Stimulated activated CD4-positive, alpha-beta T cell treated with anti-CD3 and anti-CD28 coated beads, Interleukin-1b, Interleukin-23, amount 100 ng/mL, for 4 hours (primary cell): ENCODE measurements around the gene CC2D2A.

Source experiments
- DNase-seq, 2 donors: peaks; one replicate each; pipeline ENCODE4 v3.0.0-alpha.2; 2020; ENCODE audit warnings: low read depth in 2 of 2

Gene CC2D2A

DNA sequence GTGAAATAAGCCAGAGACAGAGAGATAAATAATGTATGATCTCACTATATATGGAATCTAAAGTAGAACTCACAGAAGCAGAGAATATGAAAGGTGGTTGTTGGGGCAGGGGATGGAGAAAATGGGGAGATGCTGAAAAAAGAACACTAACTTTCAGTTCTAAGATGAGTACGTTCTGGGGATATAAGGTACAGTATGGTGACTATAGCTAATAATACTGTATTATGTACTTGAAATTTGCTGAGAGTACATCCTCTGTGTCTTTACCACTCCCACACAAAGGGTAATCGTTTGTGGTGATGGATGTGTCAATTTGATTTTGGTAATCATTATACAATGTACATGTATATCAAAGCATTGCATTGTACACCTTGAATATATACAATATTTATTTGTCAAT is 178.9 kb downstream of the CC2D2A start:
- DNase-seq: no peak

DNA sequence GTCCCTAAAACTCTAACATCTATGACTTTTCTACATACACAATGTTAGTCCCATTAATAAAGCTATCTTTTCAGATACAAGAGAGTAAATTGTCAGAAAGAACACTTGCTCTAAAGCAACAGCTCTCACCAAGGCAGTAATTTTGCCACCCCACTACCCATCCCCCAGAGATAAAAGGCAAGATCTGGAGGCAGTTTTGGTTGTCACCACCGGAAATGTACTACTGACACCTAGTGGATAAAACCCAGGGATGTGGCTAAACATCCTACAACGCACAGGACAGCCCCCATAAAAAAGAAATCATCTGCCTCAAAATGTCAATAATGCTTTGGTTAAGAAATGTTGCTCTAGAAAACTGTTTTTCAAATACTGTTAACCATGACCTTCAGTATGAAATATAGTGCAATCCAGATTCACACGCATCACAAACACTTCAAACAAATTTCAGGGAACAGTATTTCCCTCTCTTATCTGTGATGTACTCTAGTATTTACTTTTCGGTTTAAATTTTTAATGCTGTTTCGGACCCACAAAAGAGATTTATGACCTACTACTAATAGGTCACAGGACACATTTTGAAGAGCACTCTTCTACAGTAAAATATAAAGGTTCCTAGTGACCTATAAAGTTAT is 180.3 kb downstream of the CC2D2A start:
- peak in 1 of 2 donors; percentile 51 for DNase-seq
